ENCODE measurements around the gene PTPN1. TPM values are rescaled to one million over a fixed set of nuclear protein-coding genes. Genes with fewer than 3 reads are reported as not detected.

Gene PTPN1
- total and polyA plus RNA-seq, 2 of the 4 experiments (the other 2 are of a cell fraction), result 31.7 to 37.4 TPM

- in situ Hi-C loops (cut with MboI; ENCODE audit: low sequenced_read_pairs), result no loop called here
These were observed 118.1 kb downstream of the PTPN1 start for GRCh38 chr20:50628332-50628731.

More at GRCh38 chr20:50628332-50628731, 118.1 kb downstream of the PTPN1 start:
- H4K5ac ChIP-seq (ENCODE audit: low read depth, low read length), result no peak overlapping the region; the same call in 1 of the 2 replicates
- no peak overlapping the region for H3K14ac ChIP-seq (replicated peaks; ENCODE audit: low read depth, low read length)
- no peak overlapping the region for H4K8ac ChIP-seq (ENCODE audit: low read depth in 2 of 2, low read length in 2 of 2)
- peak overlapping the region; percentile 34 for H2BK120ac ChIP-seq (ENCODE audit: low read depth, low read length)
- DNase-seq (no peak), ATAC-seq (ENCODE audit: low read depth) (no peak)
- H2AK5ac ChIP-seq (ENCODE audit: low read depth, low read length), result no peak overlapping the region
- H4K20me1 ChIP-seq (ENCODE audit: insufficient read depth, low read length), result no peaks in the 10 kb centered on the region; the same call in 1 of the 2 replicates
- TF ChIP-seq CHD1 (IDR thresholded peaks at IDR 0.05; ENCODE audit: low read depth, low read length), result no peak
- no peak for TF ChIP-seq MXI1 (IDR thresholded peaks at IDR 0.05; ENCODE audit: borderline replicate concordance, low read depth, low read length)
- no peak for TF ChIP-seq CTCF (conservative IDR thresholded peaks at IDR 0.05; ENCODE audit: low read depth, low read length)
- TF ChIP-seq POLR2A (IDR thresholded peaks at IDR 0.05; ENCODE audit: low read depth, low read length), result no peak
- TF ChIP-seq RCOR1 (IDR thresholded peaks at IDR 0.05; ENCODE audit: insufficient replicate concordance, low read length), result no peak
- no peak for TF ChIP-seq MAFK (IDR thresholded peaks at IDR 0.05; ENCODE audit: low read depth, low read length)
- no peak for TF ChIP-seq USF2 (IDR thresholded peaks at IDR 0.05; ENCODE audit: low read depth, low read length)
- TF ChIP-seq FOS (IDR thresholded peaks at IDR 0.05; ENCODE audit: low read depth, low read length), result no peak
- no peak for TF ChIP-seq MAZ (IDR thresholded peaks at IDR 0.05; ENCODE audit: borderline replicate concordance, low read depth, low read length)
- TF ChIP-seq NFE2L2 (IDR thresholded peaks at IDR 0.05; ENCODE audit: low read depth, low read length), result no peak
- TF ChIP-seq BHLHE40 (IDR thresholded peaks at IDR 0.05; ENCODE audit: low read depth, low read length), result no peak
- TF ChIP-seq CEBPB (IDR thresholded peaks at IDR 0.05; ENCODE audit: low read depth, low read length), result no peak
- no peak for TF ChIP-seq RFX5 (IDR thresholded peaks at IDR 0.05; ENCODE audit: low read depth, low read length)
- no peak for TF ChIP-seq SMC3 (IDR thresholded peaks at IDR 0.05; ENCODE audit: low read depth, low read length)
- no peak for TF ChIP-seq ELK1 (IDR thresholded peaks at IDR 0.05; ENCODE audit: borderline replicate concordance, low read depth, low read length)
- TF ChIP-seq RAD21 (IDR thresholded peaks at IDR 0.05; ENCODE audit: low read length), result no peak
- H2BK15ac ChIP-seq (ENCODE audit: low read depth, low read length), result no peak overlapping the region
- H2BK20ac ChIP-seq (ENCODE audit: low read depth, low read length), result no peak overlapping the region
- BruUV-seq (replicated peaks), result no TSS peak
- peak overlapping the region; percentile 76 for H2AFZ ChIP-seq (replicated peaks; ENCODE audit: low read length, poor library complexity)
- H3K27me3 ChIP-seq (ENCODE audit: control insufficient read depth, insufficient read depth, low read length), result no peaks in the 10 kb centered on the region
- no peak overlapping the region for H3K4me3 ChIP-seq (ENCODE audit: insufficient read depth, low read depth, low read length)
- H3K56ac ChIP-seq (ENCODE audit: extremely low read depth, insufficient read depth, low read length), result no peak overlapping the region
- H3K9ac ChIP-seq (ENCODE audit: low read depth, low read length), result no peak overlapping the region
- H3K4me1 ChIP-seq (ENCODE audit: control insufficient read depth, insufficient read depth, low read length), result peaks cover 5% of the 10 kb centered on the region; the same call in 1 of the 2 replicates
- H3K4me2 ChIP-seq (ENCODE audit: low read depth, low read length), result no peak overlapping the region
- no peak overlapping the region for H2AK9ac ChIP-seq (replicated peaks; ENCODE audit: low read depth, low read length, poor library complexity)
- H2BK5ac ChIP-seq (ENCODE audit: low read depth, low read length, poor library complexity, severe bottlenecking), result no peak overlapping the region
- no peaks in the 10 kb centered on the region for H3K36me3 ChIP-seq (ENCODE audit: control insufficient read depth, insufficient read depth, low read length)
- H3K18ac ChIP-seq (ENCODE audit: low read depth, low read length), result no peak overlapping the region
- H3K9me3 ChIP-seq (ENCODE audit: control insufficient read depth, insufficient read depth, low read length), result no peaks in the 10 kb centered on the region
- no peak overlapping the region for H3K23ac ChIP-seq (ENCODE audit: low read depth, low read length)
- ChIA-PET POLR2A (ENCODE audit: unreplicated experiment) (no interaction called here), CTCF (no interaction called here)
- H3K27ac ChIP-seq (ENCODE audit: insufficient read depth, low read length), result no peak overlapping the region; the same call in 1 of the 2 replicates
- WGBS, 2 experiments (ENCODE audit: extremely low coverage in 2 of 2, insufficient read length in 1 of 2), result 93% methylated on average over 3 of the region's 11 CpGs; no CpG with 5 or more reads in 1 of the 2 experiments
- intact Hi-C loops (cut with micrococcal nuclease), result no loop called here
- H3K4ac ChIP-seq (ENCODE audit: low read depth, low read length), result no peak overlapping the region
- H3K79me1 ChIP-seq (ENCODE audit: low read depth in 1 of 2, low read length in 2 of 2), result peaks cover 4 to 21% of the 10 kb centered on the region in 2 experiments; a peak in 2 of 4 replicates
- H3K9me1 ChIP-seq (ENCODE audit: insufficient read depth, low read length), result no peaks in the 10 kb centered on the region; the same call in 1 of the 2 replicates
- peak overlapping the region; percentile 37; the same call in 1 of the 2 replicates for H4K91ac ChIP-seq (ENCODE audit: insufficient read depth, low read depth, low read length)
- dilution Hi-C loops (cut with HindIII; ENCODE audit: low sequenced_read_pairs, unreplicated experiment), result no loop called here
